Nephron (organoid): Measurements from ENCODE around the gene VTA1.

Experiments used
- H3K27ac Mint-ChIP-seq, 3 experiments: 2 replicates each; pipeline ENCODE4 v1.8.0; 2020; ENCODE audit warnings: mixed read lengths in 3 of 3, mild to moderate bottlenecking in 2 of 3, moderate library complexity in 1 of 3
- H3K27me3 Mint-ChIP-seq: 2 replicates; pipeline ENCODE4 v1.8.0; 2021; ENCODE audit warnings: low read depth, mild to moderate bottlenecking, moderate library complexity, mixed read lengths
- H3K36me3 Mint-ChIP-seq: 2 replicates; pipeline ENCODE4 v1.8.0; 2020; ENCODE audit warnings: low read depth, mixed read lengths
- H3K4me1 Mint-ChIP-seq: 2 replicates; pipeline ENCODE4 v1.8.0; 2020; ENCODE audit warnings: mixed read lengths
- H3K4me3 Mint-ChIP-seq, 3 experiments: 2 replicates each; pipeline ENCODE4 v1.8.0; 2020; ENCODE audit warnings: mild to moderate bottlenecking in 3 of 3, mixed read lengths in 3 of 3, moderate library complexity in 2 of 3
- H3K9me3 Mint-ChIP-seq: 2 replicates; pipeline ENCODE4 v1.8.0; 2020; ENCODE audit warnings: mixed read lengths
- TF ChIP-seq, protein P1 (sequence below), 3 experiments: fragments of 200-600 bp; sonication (generic); IDR thresholded peaks; one replicate each; pipeline ENCODE4 v1.5.0; 2021; ENCODE audit warnings: antibody characterized with exemption in 3 of 3; ENCODE audit not compliant: unreplicated experiment in 3 of 3

VTA1 gene

DNA sequence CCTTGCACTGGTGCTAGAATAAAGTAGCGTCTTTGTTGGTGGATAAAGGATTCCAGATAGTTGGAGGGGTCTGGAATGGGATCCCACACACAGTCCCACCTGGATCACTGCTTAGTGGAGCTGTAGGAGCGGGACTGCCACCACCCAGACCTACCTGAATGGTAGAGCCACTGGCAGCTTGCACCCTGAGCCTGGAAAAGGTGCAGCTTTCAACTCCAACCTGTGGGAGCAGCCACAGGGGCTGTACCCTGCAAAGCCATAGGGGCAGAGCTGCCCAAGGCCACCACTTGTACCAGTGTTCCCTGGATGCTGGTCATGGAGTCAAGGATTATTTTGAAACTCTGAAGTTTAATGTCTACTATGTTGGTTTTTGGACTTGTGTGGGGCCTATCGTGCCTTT, 26.9 kb downstream of the VTA1 start:
- H3K4me1 Mint-ChIP-seq: no peaks in the 10 kb centered on the region
- no peak overlapping the region for H3K4me3 Mint-ChIP-seq
- H3K9me3 Mint-ChIP-seq: peaks cover 11% of the 10 kb centered on the region
- H3K36me3 Mint-ChIP-seq: peaks cover 72% of the 10 kb centered on the region
- H3K27me3 Mint-ChIP-seq: no peaks in the 10 kb centered on the region
- TF ChIP-seq, protein P1, sequence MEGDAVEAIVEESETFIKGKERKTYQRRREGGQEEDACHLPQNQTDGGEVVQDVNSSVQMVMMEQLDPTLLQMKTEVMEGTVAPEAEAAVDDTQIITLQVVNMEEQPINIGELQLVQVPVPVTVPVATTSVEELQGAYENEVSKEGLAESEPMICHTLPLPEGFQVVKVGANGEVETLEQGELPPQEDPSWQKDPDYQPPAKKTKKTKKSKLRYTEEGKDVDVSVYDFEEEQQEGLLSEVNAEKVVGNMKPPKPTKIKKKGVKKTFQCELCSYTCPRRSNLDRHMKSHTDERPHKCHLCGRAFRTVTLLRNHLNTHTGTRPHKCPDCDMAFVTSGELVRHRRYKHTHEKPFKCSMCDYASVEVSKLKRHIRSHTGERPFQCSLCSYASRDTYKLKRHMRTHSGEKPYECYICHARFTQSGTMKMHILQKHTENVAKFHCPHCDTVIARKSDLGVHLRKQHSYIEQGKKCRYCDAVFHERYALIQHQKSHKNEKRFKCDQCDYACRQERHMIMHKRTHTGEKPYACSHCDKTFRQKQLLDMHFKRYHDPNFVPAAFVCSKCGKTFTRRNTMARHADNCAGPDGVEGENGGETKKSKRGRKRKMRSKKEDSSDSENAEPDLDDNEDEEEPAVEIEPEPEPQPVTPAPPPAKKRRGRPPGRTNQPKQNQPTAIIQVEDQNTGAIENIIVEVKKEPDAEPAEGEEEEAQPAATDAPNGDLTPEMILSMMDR (IDR thresholded peaks at IDR 0.05; ENCODE audit: unreplicated experiment in 3 of 3): no peak
- no peak overlapping the region for H3K27ac Mint-ChIP-seq

DNA sequence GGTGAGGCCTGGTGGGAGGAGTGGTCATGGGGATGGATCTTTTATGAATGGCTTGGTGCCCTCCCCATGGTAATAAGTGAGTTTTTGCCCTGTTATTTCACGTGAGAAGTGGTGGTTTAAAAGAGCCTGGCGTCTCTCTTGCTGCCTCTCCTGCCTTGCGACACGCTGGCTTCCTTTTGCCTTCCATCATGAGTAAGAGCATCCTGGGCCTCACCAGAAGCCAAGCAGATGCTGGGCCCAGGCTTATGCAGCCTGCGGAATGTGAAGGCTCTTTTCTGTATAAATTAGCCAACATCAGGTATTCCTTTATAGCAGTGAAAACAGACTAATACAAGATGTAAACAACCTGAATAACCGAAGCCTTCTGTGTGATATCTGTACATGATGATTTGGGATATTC, 27.6 kb downstream of the VTA1 start:
- Mint-ChIP-seq H3K4me1 (no peaks in the 10 kb centered on the region), H3K27me3 (no peaks in the 10 kb centered on the region), H3K9me3 (peaks cover 11% of the 10 kb centered on the region), H3K4me3 (no peak overlapping the region), H3K36me3 (peaks cover 79% of the 10 kb centered on the region), H3K27ac (no peak overlapping the region)
- TF ChIP-seq, protein P1 (IDR thresholded peaks at IDR 0.05; ENCODE audit: unreplicated experiment in 3 of 3): no peak

DNA sequence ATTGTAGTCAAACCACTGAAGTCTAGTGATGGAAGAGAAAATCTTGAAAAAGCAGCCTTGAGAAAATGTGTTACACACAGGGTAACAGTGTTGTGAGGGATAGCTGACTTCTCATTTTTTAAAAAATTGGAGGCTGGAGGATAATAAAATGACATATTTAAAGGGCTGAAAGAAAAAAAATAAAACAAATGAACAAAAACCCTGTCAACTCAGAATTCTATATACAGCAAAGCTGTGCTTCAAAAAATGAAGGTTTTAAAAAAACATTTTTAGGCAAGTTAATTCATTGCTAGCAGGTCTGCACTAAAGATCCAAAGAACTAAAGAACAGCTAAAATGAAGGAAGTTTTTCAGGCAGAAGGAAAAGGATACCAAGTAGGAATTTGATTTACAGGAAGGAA, 31.1 kb downstream of the VTA1 start:
- TF ChIP-seq, protein P1 (IDR thresholded peaks at IDR 0.05; ENCODE audit: unreplicated experiment in 3 of 3): no peak
- H3K36me3 Mint-ChIP-seq: peaks cover 64% of the 10 kb centered on the region
- H3K27me3 Mint-ChIP-seq: no peaks in the 10 kb centered on the region
- no peaks in the 10 kb centered on the region for H3K4me1 Mint-ChIP-seq
- H3K4me3 Mint-ChIP-seq: no peak overlapping the region
- H3K9me3 Mint-ChIP-seq: peaks cover 11% of the 10 kb centered on the region
- no peak overlapping the region for H3K27ac Mint-ChIP-seq

GRCh38 chr6:142182004-142182403, 34.9 kb downstream of the VTA1 start:
- no peak overlapping the region for H3K27ac Mint-ChIP-seq
- TF ChIP-seq, protein P1 (IDR thresholded peaks at IDR 0.05; ENCODE audit: unreplicated experiment in 3 of 3): no peak

DNA sequence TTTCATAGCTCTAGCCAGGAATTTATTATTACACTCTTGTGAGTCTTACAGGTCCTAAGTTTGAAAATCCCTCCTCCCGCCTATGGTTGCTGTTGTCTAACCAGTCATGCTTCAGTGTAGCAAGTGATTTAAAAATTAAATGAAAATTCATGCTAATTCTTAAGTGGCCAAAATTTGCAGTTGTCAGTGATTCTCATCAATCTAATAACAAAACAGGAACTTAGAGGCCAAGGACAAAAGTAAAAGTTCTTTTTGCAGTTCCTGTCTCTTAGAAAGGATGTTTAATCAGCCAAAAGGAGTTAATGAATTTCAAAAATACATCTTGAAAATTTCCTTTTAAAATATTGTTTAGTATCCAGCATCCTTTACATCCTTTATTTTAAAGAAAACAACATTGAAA, 36.3 kb downstream of the VTA1 start:
- TF ChIP-seq, protein P1 (IDR thresholded peaks at IDR 0.05; ENCODE audit: unreplicated experiment in 3 of 3): no peak

More at GRCh38 chr6:142182004-142182403, 34.9 kb downstream of the VTA1 start:
- Mint-ChIP-seq H3K9me3 (peaks cover 11% of the 10 kb centered on the region), H3K4me1 (peaks cover 12% of the 10 kb centered on the region), H3K27me3 (no peaks in the 10 kb centered on the region), H3K36me3 (peaks cover 33% of the 10 kb centered on the region), H3K4me3 (no peak overlapping the region)

GRCh38 chr6:142184307-142184706, 37.2 kb downstream of the VTA1 start:
- H3K4me3 Mint-ChIP-seq: no peak overlapping the region
- TF ChIP-seq, protein P1 (IDR thresholded peaks at IDR 0.05; ENCODE audit: unreplicated experiment in 3 of 3): no peak
- H3K36me3 Mint-ChIP-seq: peaks cover 16% of the 10 kb centered on the region
- H3K27ac Mint-ChIP-seq: no peak overlapping the region
- H3K4me1 Mint-ChIP-seq: peaks cover 18% of the 10 kb centered on the region
- H3K27me3 Mint-ChIP-seq: no peaks in the 10 kb centered on the region
- H3K9me3 Mint-ChIP-seq: no peaks in the 10 kb centered on the region

More for the DNA sequence above, 36.3 kb downstream of the VTA1 start:
- Mint-ChIP-seq H3K27me3 (no peaks in the 10 kb centered on the region), H3K27ac (no peak overlapping the region), H3K36me3 (peaks cover 20% of the 10 kb centered on the region), H3K4me3 (no peak overlapping the region), H3K4me1 (peaks cover 18% of the 10 kb centered on the region), H3K9me3 (no peaks in the 10 kb centered on the region)
